Adrenal gland (tissue), 12 donors: Measurements from ENCODE around the gene NF1. TPM values are rescaled to one million over a fixed set of nuclear protein-coding genes. Genes with fewer than 3 reads are reported as not detected.

Source experiments
- DNase-seq, 7 donors: peaks; one replicate each; pipeline ENCODE4 v3.0.0-alpha.2; 2019 to 2020
- H3K27ac ChIP-seq, 5 donors: fragments of 200-600 bp; sonication (generic) in 4 of 5; 1 replicate in 3 of 5; 2 replicates in 2 of 5; pipeline versions ENCODE4 v1.5.1 to v1.8.0; 2016 to 2020; ENCODE audit warnings: mild to moderate bottlenecking in 1 of 5
- H3K27me3 ChIP-seq: fragments of 200-600 bp; 2 replicates; pipeline ENCODE4 v1.8.0; 2021
- H3K36me3 ChIP-seq, 2 donors: fragments of 200-600 bp; replicated peaks in 1 of 2; 1 replicate in 1 of 2; 2 replicates in 1 of 2; pipeline versions ENCODE4 v1.5.1 to v1.8.0; 2018 to 2022
- H3K4me1 ChIP-seq, 2 donors: fragments of 200-600 bp; replicated peaks in 1 of 2; 1 replicate in 1 of 2; 2 replicates in 1 of 2; pipeline versions ENCODE4 v1.5.1 to v1.8.0; 2018 to 2021
- H3K4me3 ChIP-seq, 4 donors: fragments of 200-600 bp; sonication (generic) in 3 of 4; one replicate each; pipeline ENCODE4 v1.5.1; 2016 to 2018
- H3K9me3 ChIP-seq, 3 donors: fragments of 200-600 bp; sonication (generic) in 1 of 3; replicated peaks in 1 of 3; 1 replicate in 2 of 3; 2 replicates in 1 of 3; pipeline versions ENCODE4 v1.5.1 to v1.8.0; 2016 to 2021
- POLR2A ChIP-seq, 2 donors: fragments of 450-650 bp; IDR thresholded peaks; one replicate each; pipeline ENCODE4 v1.6.1; 2017; ENCODE audit warnings: antibody characterized with exemption in 2 of 2, mild to moderate bottlenecking in 2 of 2, moderate library complexity in 1 of 2
- WGBS, 4 donors: extraction: QIAGEN DNeasy Blood & Tissue Kit in 2 of 4; methylation state at CpG; one replicate each; pipeline versions ENCODE4 v1.1.5 to v1.1.7; 2013 to 2017; 5-methylcytosine and 5-hydroxymethylcytosine counted together
- intact Hi-C, 2 donors: fragments of 100-400 bp; cut with DNase I; formaldehyde crosslinking; loops; one replicate each; pipeline versions ENCODE4 v1.14.1 to v1.15.0; 2022 to 2023
- polyA plus RNA-seq, 3 donors: library from polyadenylated mRNA; stranded (reverse); fragments of 200-250 nt in 2 of 3; fragments of 350-450 nt in 1 of 3; fragmentation: Illumina TruSeq in 1 of 3; extraction: RNeasy Lipid Tissue Mini Kit (QIAGEN cat#74804) in 1 of 3; gene quantifications; one replicate each; pipeline ENCODE4 v1.2.3, GENCODE V29; 2013 to 2014
- total RNA-seq, 9 donors: library from RNA; depleted of rRNA in 4 of 9; stranded (reverse); fragments of >200 nt in 4 of 9; fragments of 120-200 nt in 1 of 9; fragmentation: NEBNext Ultra II Directional in 1 of 9; extraction: Animal tissue kit (Norgen Biotek cat#: 25700) in 1 of 9; gene quantifications; one replicate each; pipeline versions ENCODE4 v1.1.0 to v1.2.4, GENCODE V29; 2013 to 2023
- TF ChIP-seq, protein P1 (sequence below), 6 experiments: fragments of 450-650 bp in 4 of 6; fragments of 200-600 bp in 2 of 6; sonication (generic) in 1 of 6; IDR thresholded peaks; 1 replicate in 5 of 6; 2 replicates in 1 of 6; pipeline versions ENCODE4 v1.5.1 to v1.8.0; 2016 to 2021; ENCODE audit warnings: antibody characterized with exemption in 6 of 6, mild to moderate bottlenecking in 2 of 6, moderate library complexity in 1 of 6
- donor health status: healthy with polysubstance abuse.
- donor health status: Bipolar disorder and iron deficiency.
- donor health status: DM: yes; HTN: yes; CAD: no.
- donor health status: DM: no; HTN: no; CAD: no.
- donor health status: DM: no; HTN: no; CAD: no.
- donor health status: DM: yes; HTN: yes; CAD: no.

NF1 gene
- total and polyA plus RNA-seq, 12 donors: 8.8 to 91.3 (median 53.5) TPM

DNA sequence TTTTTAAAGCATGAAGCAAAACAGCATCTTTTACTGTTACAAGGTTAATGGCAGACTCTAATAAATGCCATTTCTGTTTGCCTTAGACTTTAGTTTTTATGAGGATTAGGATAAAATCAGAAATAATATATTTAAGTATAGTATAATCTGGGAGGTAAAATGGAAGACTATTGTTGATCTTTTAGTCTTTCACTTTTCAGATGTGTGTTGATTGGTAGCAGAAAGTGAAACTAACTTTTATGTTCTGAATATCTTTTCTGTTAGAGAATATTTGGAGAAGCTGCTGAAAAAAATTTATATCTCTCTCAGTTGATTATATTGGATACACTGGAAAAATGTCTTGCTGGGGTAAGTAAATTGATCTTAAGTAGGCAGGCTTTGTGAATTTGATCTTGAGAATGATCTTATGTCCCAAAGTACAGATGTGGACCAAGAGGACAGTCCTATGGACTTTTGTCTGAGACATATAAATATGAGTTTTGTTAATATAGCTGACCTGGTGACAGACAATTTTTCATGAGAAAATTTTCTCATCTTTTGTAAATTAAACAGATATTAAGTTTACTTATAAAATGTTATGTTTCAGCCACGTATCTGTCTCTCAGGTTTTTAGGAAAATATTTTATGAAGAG is 64.1 kb downstream of the NF1 start:
- no peaks in the 10 kb centered on the region for H3K27me3 ChIP-seq
- H3K4me1 ChIP-seq: no peaks in the 10 kb centered on the region
- H3K9me3 ChIP-seq: no peaks in the 10 kb centered on the region
- TF ChIP-seq, protein P1, sequence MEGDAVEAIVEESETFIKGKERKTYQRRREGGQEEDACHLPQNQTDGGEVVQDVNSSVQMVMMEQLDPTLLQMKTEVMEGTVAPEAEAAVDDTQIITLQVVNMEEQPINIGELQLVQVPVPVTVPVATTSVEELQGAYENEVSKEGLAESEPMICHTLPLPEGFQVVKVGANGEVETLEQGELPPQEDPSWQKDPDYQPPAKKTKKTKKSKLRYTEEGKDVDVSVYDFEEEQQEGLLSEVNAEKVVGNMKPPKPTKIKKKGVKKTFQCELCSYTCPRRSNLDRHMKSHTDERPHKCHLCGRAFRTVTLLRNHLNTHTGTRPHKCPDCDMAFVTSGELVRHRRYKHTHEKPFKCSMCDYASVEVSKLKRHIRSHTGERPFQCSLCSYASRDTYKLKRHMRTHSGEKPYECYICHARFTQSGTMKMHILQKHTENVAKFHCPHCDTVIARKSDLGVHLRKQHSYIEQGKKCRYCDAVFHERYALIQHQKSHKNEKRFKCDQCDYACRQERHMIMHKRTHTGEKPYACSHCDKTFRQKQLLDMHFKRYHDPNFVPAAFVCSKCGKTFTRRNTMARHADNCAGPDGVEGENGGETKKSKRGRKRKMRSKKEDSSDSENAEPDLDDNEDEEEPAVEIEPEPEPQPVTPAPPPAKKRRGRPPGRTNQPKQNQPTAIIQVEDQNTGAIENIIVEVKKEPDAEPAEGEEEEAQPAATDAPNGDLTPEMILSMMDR (IDR thresholded peaks at IDR 0.05): no peak
- no peak for TF ChIP-seq POLR2A (IDR thresholded peaks at IDR 0.05)
- no peak overlapping the region for H3K27ac ChIP-seq
- H3K4me3 ChIP-seq: peak overlapping the region in 1 of 4 donors; percentile 41
- no peak for DNase-seq
- peaks cover 0 to 2% of the 10 kb centered on the region in 2 donors for H3K36me3 ChIP-seq
- intact Hi-C loops: no loop called here
- 63 to 72% (median 67%) methylated on average over 1 of the region's 1 CpG for WGBS, 4 donors

DNA sequence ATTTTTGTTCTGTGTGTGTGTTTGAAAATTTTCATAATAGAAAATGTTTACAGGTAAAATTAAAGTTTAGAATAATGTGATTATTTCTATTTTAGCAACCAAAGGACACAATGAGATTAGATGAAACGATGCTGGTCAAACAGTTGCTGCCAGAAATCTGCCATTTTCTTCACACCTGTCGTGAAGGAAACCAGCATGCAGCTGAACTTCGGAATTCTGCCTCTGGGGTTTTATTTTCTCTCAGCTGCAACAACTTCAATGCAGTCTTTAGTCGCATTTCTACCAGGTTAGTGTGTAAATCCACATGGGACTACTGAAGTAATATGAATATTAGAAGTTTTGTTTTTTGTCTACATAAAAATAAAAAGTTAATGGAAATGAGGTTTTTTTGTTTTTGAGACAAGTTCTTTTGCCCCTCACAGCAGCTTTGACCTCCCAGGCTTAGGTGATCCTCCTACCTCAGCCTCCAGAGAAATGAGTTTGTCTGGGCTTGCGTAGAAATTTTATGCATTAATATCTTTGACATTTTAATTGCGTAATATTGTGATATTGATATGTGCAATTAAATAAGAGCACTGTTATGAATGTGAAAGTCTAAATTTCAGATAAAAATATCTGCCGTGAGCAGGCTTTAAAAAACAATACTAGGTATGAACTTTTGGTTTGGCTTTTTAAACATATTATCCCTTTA is 68.5 kb downstream of the NF1 start:
- no peak for TF ChIP-seq POLR2A (IDR thresholded peaks at IDR 0.05)
- TF ChIP-seq, protein P1 (IDR thresholded peaks at IDR 0.05): no peak
- no peaks in the 10 kb centered on the region for H3K27me3 ChIP-seq
- no peak overlapping the region for H3K4me3 ChIP-seq
- no peak overlapping the region for H3K27ac ChIP-seq
- H3K9me3 ChIP-seq: no peaks in the 10 kb centered on the region
- no peak for DNase-seq
- H3K4me1 ChIP-seq: no peaks in the 10 kb centered on the region
- H3K36me3 ChIP-seq: peaks cover 0 to 6% of the 10 kb centered on the region in 2 donors
- WGBS, 4 donors: 93 to 98% (median 95%) methylated on average over 7 of the region's 7 CpGs
- intact Hi-C loops: no loop called here

DNA sequence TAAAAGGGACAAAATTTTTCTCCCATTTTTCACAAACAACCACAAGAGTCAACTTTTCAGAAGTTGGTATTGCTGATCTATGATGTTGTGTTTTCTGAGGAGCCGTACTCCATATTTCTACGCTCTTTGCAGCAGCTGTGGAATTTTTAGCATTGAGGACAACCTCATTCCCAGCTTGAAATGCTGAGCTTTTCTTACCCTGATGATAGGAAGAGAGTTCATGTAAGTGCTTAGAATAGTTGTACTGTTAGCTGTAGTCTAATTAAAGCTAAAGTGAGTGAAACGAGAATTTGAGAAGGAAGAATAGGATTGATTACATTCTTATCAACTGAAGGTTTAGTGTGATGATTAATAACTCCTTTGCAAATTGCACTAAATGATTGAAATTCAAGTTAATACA is 72.3 kb downstream of the NF1 start:
- H3K4me3 ChIP-seq: no peak overlapping the region
- WGBS, 4 donors: 87 to 95% (median 92%) methylated on average over 3 of the region's 3 CpGs
- TF ChIP-seq, protein P1 (IDR thresholded peaks at IDR 0.05): no peak
- no peak for TF ChIP-seq POLR2A (IDR thresholded peaks at IDR 0.05)
- no peaks in the 10 kb centered on the region for H3K4me1 ChIP-seq
- H3K36me3 ChIP-seq: peaks cover 0 to 6% of the 10 kb centered on the region in 2 donors
- intact Hi-C loops: no loop called here
- no peak for DNase-seq
- H3K9me3 ChIP-seq: no peaks in the 10 kb centered on the region
- no peak overlapping the region for H3K27ac ChIP-seq
- H3K27me3 ChIP-seq: no peaks in the 10 kb centered on the region

DNA sequence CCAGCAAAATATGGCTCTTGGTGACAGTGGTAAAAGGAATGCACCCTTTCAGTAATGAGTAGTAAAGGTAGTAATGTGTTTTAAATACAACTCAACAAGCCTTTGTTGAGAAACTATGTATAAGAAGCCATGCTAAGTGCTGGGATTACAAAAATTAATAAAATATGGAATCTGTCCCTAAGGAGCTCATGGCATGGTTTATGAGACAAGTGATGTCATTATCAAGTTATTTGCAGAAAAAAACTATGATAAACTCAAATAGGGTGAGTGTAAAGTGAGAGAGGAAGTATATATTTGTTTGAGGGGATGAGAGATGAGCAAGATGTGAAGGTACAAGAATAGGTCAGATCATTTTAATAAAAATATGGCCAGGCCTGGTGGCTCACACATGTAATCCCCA is 76.9 kb downstream of the NF1 start:
- TF ChIP-seq, protein P1 (IDR thresholded peaks at IDR 0.05): no peak
- no peak for TF ChIP-seq POLR2A (IDR thresholded peaks at IDR 0.05)
- intact Hi-C loops: no loop called here
- DNase-seq: no peak

More for the DNA sequence above, 76.9 kb downstream of the NF1 start:
- no peaks in the 10 kb centered on the region for H3K9me3 ChIP-seq
- H3K4me1 ChIP-seq: no peaks in the 10 kb centered on the region
- no peak overlapping the region for H3K4me3 ChIP-seq
- H3K27ac ChIP-seq: no peak overlapping the region
- no peaks in the 10 kb centered on the region for H3K27me3 ChIP-seq
- H3K36me3 ChIP-seq: no peaks in the 10 kb centered on the region
